Measurements from ENCODE around the gene DDA1.
"Not testable (repeated sequence)": the region's sequence is repeated elsewhere in the genome, so short reads cannot be mapped to it uniquely, and the experiment has no call there.

The DDA1 gene

GRCh38 chr19:17289489-17289888 is 19.9 kb upstream of the DDA1 start:
- DNase-seq: peak; percentile 90

- DNase-seq: peak; percentile 95
Measured at GRCh38 chr19:17292301-17293074, 16.9 kb upstream of the DDA1 start.

GRCh38 chr19:17293605-17294004 is 15.8 kb upstream of the DDA1 start:
- DNase-seq: no peak

- DNase-seq: peak; percentile 53
Measured at GRCh38 chr19:17294051-17294891, 15.1 kb upstream of the DDA1 start.

- not testable (repeated sequence) for DNase-seq
Measured at GRCh38 chr19:17295551-17295950, 13.8 kb upstream of the DDA1 start.

GRCh38 chr19:17296273-17296672 is 13.1 kb upstream of the DDA1 start:
- DNase-seq: peak; percentile 55

- DNase-seq: no peak
Measured at GRCh38 chr19:17296976-17297375, 12.4 kb upstream of the DDA1 start.

- no peak for DNase-seq
Measured at GRCh38 chr19:17300992-17301619, 8.3 kb upstream of the DDA1 start.

- no peak for DNase-seq
Measured at GRCh38 chr19:17302391-17303166, 6.8 kb upstream of the DDA1 start.

GRCh38 chr19:17303167-17303939 is 6.0 kb upstream of the DDA1 start, which contains the start of gene ABHD8:
Gene ABHD8, minus strand, starts transcription at chr19:17303425. Its CDS starts 1,809 bp downstream, at chr19:17301616.
- peak; percentile 95 for DNase-seq

GRCh38 chr19:17303940-17304267 is 5.5 kb upstream of the DDA1 start:
- no peak for DNase-seq

- no peak for DNase-seq
Measured at GRCh38 chr19:17304386-17305215, 4.8 kb upstream of the DDA1 start.

GRCh38 chr19:17305216-17305516 is 4.2 kb upstream of the DDA1 start:
- no peak for DNase-seq

GRCh38 chr19:17305517-17306284 is 3.7 kb upstream of the DDA1 start, which contains the start of gene MRPL34:
Gene MRPL34, plus strand, starts transcription at chr19:17305872. Its CDS starts 21 bp downstream, at chr19:17305893.
- peak; percentile 100 for DNase-seq

GRCh38 chr19:17306285-17306714 is 3.1 kb upstream of the DDA1 start:
- DNase-seq: peak; percentile 35

- no peak for DNase-seq
Measured at GRCh38 chr19:17307876-17308377, 1.4 kb upstream of the DDA1 start.

GRCh38 chr19:17309965-17310461 is 650 bp downstream of the DDA1 start:
- DNase-seq: no peak

GRCh38 chr19:17311455-17312188 is 2.3 kb downstream of the DDA1 start:
- no peak for DNase-seq

Data from hematopoietic multipotent progenitor cell treated with erythropoietin and hydrocortisone succinate and interleukin-3 and kit ligand, for 8 days (in vitro differentiated cells).